Measurements from ENCODE around the gene SNX24. TPM values are rescaled to one million over a fixed set of nuclear protein-coding genes. Genes with fewer than 3 reads are reported as not detected.

SNX24 gene
- total RNA-seq, 1 experiment from 2014 or later: 10.8 TPM

GRCh38 chr5:122844136-122844909 lies 1.1 kb upstream of the SNX24 start (continued):
- TF ChIP-seq ZBTB33 (IDR thresholded peaks at IDR 0.05; ENCODE audit: extremely low read depth, insufficient replicate concordance, low read length) (no peak), SRF (IDR thresholded peaks at IDR 0.05; ENCODE audit: low read depth) (no peak), FOSL1 (IDR thresholded peaks at IDR 0.05; ENCODE audit: low read depth) (no peak), CEBPB (IDR thresholded peaks at IDR 0.05; ENCODE audit: low read depth) (no peak), EZH2phosphoT487 (IDR thresholded peaks at IDR 0.05; ENCODE audit: borderline replicate concordance) (no peak)

GRCh38 chr5:122844910-122845228 lies 544 bp upstream of the SNX24 start:
- POLR2A ChIA-PET: no interaction called here
- TF ChIP-seq ATF3 (IDR thresholded peaks at IDR 0.05): no peak
- no peak for TF ChIP-seq ELF1 (IDR thresholded peaks at IDR 0.05; ENCODE audit: borderline replicate concordance, low read depth)
- no peak for TF ChIP-seq JUND (IDR thresholded peaks at IDR 0.05)
- TF ChIP-seq ZBTB33 (IDR thresholded peaks at IDR 0.05; ENCODE audit: extremely low read depth, insufficient replicate concordance, low read length): no peak
- no peak for TF ChIP-seq EZH2phosphoT487 (IDR thresholded peaks at IDR 0.05; ENCODE audit: borderline replicate concordance)
- TF ChIP-seq POLR2AphosphoS5 (IDR thresholded peaks at IDR 0.05; ENCODE audit: low read depth, low read length): no peak
- no peak for TF ChIP-seq POLR2A (IDR thresholded peaks at IDR 0.05; ENCODE audit: borderline replicate concordance, extremely low read depth, insufficient read depth, insufficient read length)
- no peak for TF ChIP-seq REST (IDR thresholded peaks at IDR 0.05; ENCODE audit: low read depth)
- TF ChIP-seq EZH2 (IDR thresholded peaks at IDR 0.05): no peak
- TF ChIP-seq CBX3 (IDR thresholded peaks at IDR 0.05; ENCODE audit: low read depth): no peak
- TF ChIP-seq SRF (IDR thresholded peaks at IDR 0.05; ENCODE audit: low read depth): no peak
- no peak for TF ChIP-seq CEBPB (IDR thresholded peaks at IDR 0.05; ENCODE audit: low read depth)
- no peak for TF ChIP-seq SP1 (IDR thresholded peaks at IDR 0.05; ENCODE audit: low read depth)
- peaks cover 7 to 39% of the 10 kb centered on the region in 2 experiments for H3K4me1 ChIP-seq (ENCODE audit: control insufficient read depth in 1 of 2, insufficient read depth in 2 of 2, low read length in 2 of 2)
- no peaks in the 10 kb centered on the region for H3K27me3 ChIP-seq (ENCODE audit: insufficient read depth, low read length)
- no peaks in the 10 kb centered on the region for H3K9me2 ChIP-seq (ENCODE audit: insufficient read depth)
- peaks cover 5% of the 10 kb centered on the region for H3K79me2 ChIP-seq (ENCODE audit: insufficient read depth, low read length)
- ATAC-seq: peak; percentile 0; the same call in 1 of the 2 replicates
- H3K27ac ChIP-seq (ENCODE audit: low read depth, low read length): peak overlapping the region; percentile 70; the same call in 1 of the 2 replicates
- H3K36me3 ChIP-seq (ENCODE audit: control insufficient read depth in 1 of 2, insufficient read depth in 2 of 2, low read length in 2 of 2): no peaks in the 10 kb centered on the region
- CTCF ChIA-PET: no interaction called here
- H3K9me3 ChIP-seq (ENCODE audit: control insufficient read depth in 1 of 2, insufficient read depth in 1 of 2, low read depth in 1 of 2, low read length in 2 of 2): no peaks in the 10 kb centered on the region
- RAD21 ChIA-PET (ENCODE audit: low non-redundant PET in 1 of 2, low total read pairs in 2 of 2, uncharacterized antibody in 2 of 2, unreplicated experiment in 2 of 2): no interaction called here
- peak overlapping the region; percentile 72 for H3K9ac ChIP-seq (ENCODE audit: low read length)
- peak overlapping the region; percentile 76 to 80 for H3K4me3 ChIP-seq (replicated peaks in 1 of 2; ENCODE audit: low read depth in 1 of 2, low read length in 2 of 2)
- intact Hi-C loops (cut with micrococcal nuclease): no loop called here
- H2AFZ ChIP-seq (ENCODE audit: low read depth, low read length, poor library complexity, severe bottlenecking): peak overlapping the region; percentile 90
- no peak for DNase-seq (ENCODE audit: low read depth, low spot score)
- peak overlapping the region; percentile 78 for H3K4me2 ChIP-seq (ENCODE audit: low read length)
- BruUV-seq (replicated peaks): no TSS peak
- no peaks in the 10 kb centered on the region for H4K20me1 ChIP-seq (ENCODE audit: insufficient read depth)
